ENCODE measurements around the gene PDE6H. TPM values are rescaled to one million over a fixed set of nuclear protein-coding genes. Genes with fewer than 3 reads are reported as not detected.

The PDE6H gene
- total and polyA plus RNA-seq, 2 donors (not counting 3 experiments of a cell fraction or from before 2014, with no cell fraction given): not detected

DNA sequence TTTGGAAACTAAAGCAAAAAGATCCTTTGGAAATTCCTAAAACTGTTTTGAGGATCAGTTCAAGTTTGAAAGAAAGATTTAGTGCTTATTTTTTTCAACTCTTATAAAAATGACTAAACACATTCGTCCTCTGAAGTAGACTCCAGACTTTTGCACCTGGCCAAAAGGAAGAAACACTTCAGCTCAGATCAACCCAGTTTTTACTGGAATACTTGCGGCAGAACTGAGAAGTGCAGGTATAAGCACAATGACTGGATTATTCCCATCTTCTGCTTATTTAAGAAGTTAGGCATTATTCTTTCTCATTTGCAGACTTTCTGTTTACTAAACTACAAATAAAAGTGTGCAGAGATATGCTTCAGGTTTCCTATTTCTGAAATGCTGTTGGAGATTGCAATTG, 41.9 kb downstream of the PDE6H start:
- Histone ChIP-seq H3K36me3 (ENCODE audit: control insufficient read depth in 2 of 2, extremely low read depth in 1 of 2, insufficient read depth in 2 of 2, low read length in 2 of 2) (no peaks in the 10 kb centered on the region), H3K4me1 (ENCODE audit: control insufficient read depth, extremely low read depth, insufficient read depth, low read length) (no peaks in the 10 kb centered on the region), H4K20me1 (replicated peaks; ENCODE audit: control insufficient read depth, extremely low read depth, insufficient read depth, low read length) (no peaks in the 10 kb centered on the region), H3K79me2 (ENCODE audit: control insufficient read depth, insufficient read depth, low read length) (no peaks in the 10 kb centered on the region), H3K9me3 (replicated peaks; ENCODE audit: control insufficient read depth, insufficient read depth, low read length) (no peaks in the 10 kb centered on the region), H3K9me1 (replicated peaks; ENCODE audit: control insufficient read depth, extremely low read depth, insufficient read depth, low read length) (no peaks in the 10 kb centered on the region), H3K27me3 (ENCODE audit: control insufficient read depth in 2 of 2, insufficient read depth in 2 of 2, low read length in 2 of 2) (peaks cover 5 to 9% of the 10 kb centered on the region in 2 experiments), H3K27ac (ENCODE audit: insufficient read depth, low read depth, low read length) (no peak overlapping the region), H2AFZ (ENCODE audit: low read depth, low read length) (no peak overlapping the region), H3K4me3 (replicated peaks in 1 of 3; ENCODE audit: insufficient read depth in 1 of 3, low read depth in 1 of 3, low read length in 3 of 3) (no peak overlapping the region), H3K4me2 (ENCODE audit: insufficient read depth, low read length) (no peak overlapping the region), H3K9ac (replicated peaks; ENCODE audit: extremely low read depth, insufficient read depth, low read length) (no peak overlapping the region)
- dilution Hi-C loops (cut with MboI; ENCODE audit: extremely low pct_ligation_motif_present, low sequenced_read_pairs) (no loop called here), intact Hi-C loops (cut with micrococcal nuclease) (no loop called here)
- ChIA-PET POLR2A (no interaction called here), CTCF (interaction anchor here (0.8 kb wide), 1 partner anchor 218 kb away, joined by 3 read pairs; no protein-coding TSS in a partner anchor)
- FAIRE-seq (no peak), DNase-seq (ENCODE audit: low read depth, low spot score) (no peak)
- TF ChIP-seq POLR2A (IDR thresholded peaks at IDR 0.05; ENCODE audit: low read depth, low read length) (no peak), JUN (IDR thresholded peaks at IDR 0.05; ENCODE audit: borderline replicate concordance, insufficient read depth, insufficient read length, low read depth) (no peak)
- BruUV-seq (replicated peaks): no TSS peak

DNA sequence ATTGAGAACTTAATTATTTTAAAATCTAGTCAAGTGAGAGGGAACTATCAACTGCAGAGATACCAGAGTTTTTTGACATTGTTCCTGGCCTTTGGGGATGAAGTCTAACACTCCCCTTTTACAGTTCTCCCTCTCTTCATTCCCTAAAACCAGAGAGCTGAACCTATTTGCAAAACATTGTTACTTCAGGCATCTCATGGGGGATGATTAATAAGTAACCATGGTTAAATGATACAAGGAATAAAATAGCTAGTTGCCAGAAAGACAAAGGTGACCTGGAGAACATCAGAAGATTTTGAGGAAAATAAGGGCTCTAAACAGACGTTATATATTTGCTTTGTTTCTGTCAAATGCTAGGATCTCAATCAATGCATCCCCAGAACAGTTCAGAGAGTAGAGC, 42.3 kb downstream of the PDE6H start:
- TF ChIP-seq GATA2 (IDR thresholded peaks at IDR 0.05; ENCODE audit: insufficient read depth, insufficient read length, low read depth, low read length) (no peak), EZH2 (IDR thresholded peaks at IDR 0.05; ENCODE audit: borderline replicate concordance, low read depth, low read length, severe bottlenecking) (no peak), POLR2A (IDR thresholded peaks at IDR 0.05; ENCODE audit: low read depth, low read length) (no peak), MYC (IDR thresholded peaks at IDR 0.05; ENCODE audit: low read depth, low read length) (no peak), JUN (IDR thresholded peaks at IDR 0.05; ENCODE audit: borderline replicate concordance, insufficient read depth, insufficient read length, low read depth) (no peak), FOS (IDR thresholded peaks at IDR 0.05; ENCODE audit: borderline replicate concordance, insufficient read depth, low read length) (no peak)
- POLR2A ChIA-PET: no interaction called here
- H3K79me2 ChIP-seq (ENCODE audit: control insufficient read depth, insufficient read depth, low read length): no peaks in the 10 kb centered on the region
- H3K27ac ChIP-seq (ENCODE audit: insufficient read depth, low read depth, low read length): no peak overlapping the region
- no peaks in the 10 kb centered on the region for H3K9me1 ChIP-seq (replicated peaks; ENCODE audit: control insufficient read depth, extremely low read depth, insufficient read depth, low read length)
- no peak for FAIRE-seq
- H3K27me3 ChIP-seq (ENCODE audit: control insufficient read depth in 2 of 2, insufficient read depth in 2 of 2, low read length in 2 of 2): peaks cover 5 to 9% of the 10 kb centered on the region in 2 experiments
- H3K9me3 ChIP-seq (replicated peaks; ENCODE audit: control insufficient read depth, insufficient read depth, low read length): no peaks in the 10 kb centered on the region
- no peaks in the 10 kb centered on the region for H3K4me1 ChIP-seq (ENCODE audit: control insufficient read depth, extremely low read depth, insufficient read depth, low read length)
- no peak overlapping the region for H3K4me3 ChIP-seq (replicated peaks in 1 of 3; ENCODE audit: insufficient read depth in 1 of 3, low read depth in 1 of 3, low read length in 3 of 3)
- dilution Hi-C loops (cut with MboI; ENCODE audit: extremely low pct_ligation_motif_present, low sequenced_read_pairs): no loop called here
- intact Hi-C loops (cut with micrococcal nuclease): no loop called here
- no TSS peak for BruUV-seq (replicated peaks)
- H3K4me2 ChIP-seq (ENCODE audit: insufficient read depth, low read length): no peak overlapping the region
- H4K20me1 ChIP-seq (replicated peaks; ENCODE audit: control insufficient read depth, extremely low read depth, insufficient read depth, low read length): no peaks in the 10 kb centered on the region
- no peak overlapping the region for H2AFZ ChIP-seq (ENCODE audit: low read depth, low read length)
- CTCF ChIA-PET: interaction anchor here (0.8 to 1.0 kb wide), 2 partner anchors 206 to 217 kb away, joined by 3 read pairs; partner anchors contain the start of gene RERG
- DNase-seq (ENCODE audit: low read depth, low spot score): no peak
- no peaks in the 10 kb centered on the region for H3K36me3 ChIP-seq (ENCODE audit: control insufficient read depth in 2 of 2, extremely low read depth in 1 of 2, insufficient read depth in 2 of 2, low read length in 2 of 2)
- no peak overlapping the region for H3K9ac ChIP-seq (replicated peaks; ENCODE audit: extremely low read depth, insufficient read depth, low read length)
